Stimulated activated naive CD4-positive, alpha-beta T cell treated with Interleukin-2 at 50 U/mL for 16 hours (primary cell): ENCODE measurements around the gene NUDT7.

Experiments
- DNase-seq: peaks from one replicate; lab custom pipeline; 2025; lab: John Stamatoyannopoulos, UW

NUDT7 gene

DNA sequence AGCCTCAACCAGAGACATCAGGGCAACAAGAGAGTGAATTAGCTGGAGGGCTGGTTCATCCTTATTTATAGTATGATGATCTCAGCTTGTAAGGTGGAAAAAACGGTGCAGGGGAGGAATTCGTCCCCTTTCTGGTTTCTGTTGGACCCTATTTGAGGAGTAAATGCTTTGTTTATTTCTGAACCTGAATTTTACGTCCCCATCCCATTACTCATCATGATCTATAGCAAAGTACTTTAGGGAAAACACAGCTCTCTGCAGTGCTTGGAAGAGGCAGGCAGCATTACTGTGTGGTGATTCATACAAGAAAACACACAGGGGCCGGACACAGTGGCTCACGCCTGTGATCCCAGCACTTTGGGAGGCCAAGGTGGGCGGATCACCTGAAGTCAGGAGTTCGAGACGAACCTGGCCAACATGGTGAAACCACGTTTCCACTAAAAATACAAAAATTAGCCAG, 58.1 kb downstream of the NUDT7 start:
- DNase-seq = no peak

- no peak for DNase-seq
Measured at GRCh38 chr16:77781091-77781490, 58.8 kb downstream of the NUDT7 start.

- DNase-seq = no peak
Measured at GRCh38 chr16:77782694-77783093, 60.4 kb downstream of the NUDT7 start.

GRCh38 chr16:77784441-77785372, 62.4 kb downstream of the NUDT7 start:
- DNase-seq = no peak

DNA sequence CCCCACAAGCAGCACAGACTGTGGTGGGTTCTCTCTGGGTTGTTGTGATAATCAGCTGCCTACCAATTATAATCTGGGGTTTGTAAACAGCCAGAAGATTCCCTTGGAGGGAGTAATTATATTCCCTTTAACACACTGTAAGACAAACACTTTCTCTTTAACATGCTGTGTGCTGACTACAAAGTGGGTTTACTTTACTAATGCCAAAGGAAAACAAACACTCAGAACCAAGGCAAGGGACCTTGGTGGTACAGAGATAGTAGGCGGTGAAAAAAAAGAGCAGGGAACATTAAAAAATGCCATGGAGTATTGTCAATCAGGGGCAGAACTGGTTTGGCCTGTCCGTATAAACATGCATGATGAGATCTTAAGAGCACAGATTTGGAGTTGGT, 63.1 kb downstream of the NUDT7 start:
- DNase-seq = no peak

GRCh38 chr16:77786186-77786847, 64.0 kb downstream of the NUDT7 start:
- DNase-seq = no peak

GRCh38 chr16:77787452-77787851, 65.1 kb downstream of the NUDT7 start:
- DNase-seq = no peak

GRCh38 chr16:77788181-77789084, 66.1 kb downstream of the NUDT7 start, which contains the start of gene VAT1L:
Gene VAT1L (plus strand): TSS chr16:77788564. CDS start chr16:77788683, 119 bp downstream.
- no peak for DNase-seq

DNA sequence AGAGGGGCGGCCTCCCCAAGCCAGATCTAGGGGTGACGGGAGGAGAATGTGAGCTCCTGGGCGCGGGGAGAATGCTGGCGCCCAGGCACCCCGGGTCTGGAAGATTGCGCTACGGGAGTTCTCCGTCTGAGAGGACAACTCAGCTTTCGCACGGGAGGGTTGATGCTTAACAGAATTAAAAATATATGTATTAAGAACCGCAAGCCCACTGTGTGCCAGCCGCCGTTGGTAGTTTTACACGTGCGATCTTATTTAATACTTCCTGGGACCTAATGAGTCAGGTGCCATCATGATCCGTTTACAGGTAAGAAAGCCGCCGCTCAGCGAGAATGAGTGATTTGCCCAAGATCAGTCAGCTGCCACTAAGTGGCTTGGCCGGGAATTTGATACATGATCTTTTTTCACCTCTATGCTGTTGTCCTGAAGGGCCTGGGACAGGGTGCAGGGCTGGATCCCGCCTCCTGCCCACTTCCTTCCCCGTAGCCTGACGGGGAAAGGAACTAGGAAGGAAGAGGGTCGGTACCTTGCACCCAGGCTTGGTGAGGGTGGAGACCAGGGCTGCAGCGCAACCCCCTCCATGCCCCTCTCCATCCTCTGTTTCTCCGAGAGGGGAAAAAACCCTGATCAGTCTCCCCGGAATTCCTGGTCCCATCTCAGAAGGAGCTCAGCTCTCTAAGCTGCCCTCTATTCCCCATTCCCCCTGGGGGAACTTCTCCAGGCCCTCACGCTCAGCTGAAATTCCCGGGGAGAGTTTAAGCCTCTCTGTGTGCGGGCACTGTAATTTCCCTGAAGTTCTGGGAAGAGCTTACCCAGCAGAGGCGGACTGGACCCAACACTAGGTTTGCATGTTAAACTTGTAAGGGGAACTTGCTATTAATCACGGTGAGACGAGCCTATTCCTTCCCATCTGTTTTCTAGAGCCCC, 67.0 kb downstream of the NUDT7 start:
- DNase-seq = no peak

DNA sequence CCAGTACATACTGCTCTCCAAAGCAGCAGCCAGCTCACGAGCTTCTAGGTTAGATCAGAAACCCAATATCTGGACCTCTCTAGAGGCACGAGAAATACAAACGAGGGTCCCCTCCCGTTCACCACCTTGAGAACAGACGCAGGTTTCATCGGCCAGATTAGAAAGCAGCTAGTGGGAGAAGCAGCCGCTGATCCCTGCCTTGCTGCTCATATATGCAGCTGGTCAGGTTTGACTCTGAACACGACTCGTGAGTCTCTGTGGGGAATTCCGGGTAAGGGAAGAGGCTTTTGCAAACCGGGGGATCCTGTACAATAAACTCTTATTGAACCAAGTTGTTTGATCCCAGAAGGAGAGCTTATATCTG, 67.7 kb downstream of the NUDT7 start:
- no peak for DNase-seq

- DNase-seq = no peak
Measured at GRCh38 chr16:77790912-77791311, 68.6 kb downstream of the NUDT7 start.
